ENCODE measurements around the gene JSRP1. TPM values are rescaled to one million over a fixed set of nuclear protein-coding genes. Genes with fewer than 3 reads are reported as not detected.
"Not testable (repeated sequence)": the region's sequence is repeated elsewhere in the genome, so short reads cannot be mapped to it uniquely, and the experiment has no call there.

The JSRP1 gene
- total and polyA plus RNA-seq, 2 donors from 2014 or later = 0.37 to 5.0 TPM

- H3K9ac ChIP-seq (ENCODE audit: low read length in 3 of 3) = no peak overlapping the region
- H3K4me1 ChIP-seq (ENCODE audit: control insufficient read depth in 2 of 3, insufficient read depth in 2 of 3, low read depth in 1 of 3, low read length in 3 of 3) = no peaks in the 10 kb centered on the region
- no peak overlapping the region for H3K4me3 ChIP-seq (ENCODE audit: low read length in 3 of 3)
- H3K36me3 ChIP-seq (ENCODE audit: control insufficient read depth in 2 of 3, insufficient read depth in 3 of 3, low read length in 3 of 3) = no peaks in the 10 kb centered on the region
- no peak for FAIRE-seq
- no peak for TF ChIP-seq CTCF (IDR thresholded peaks at IDR 0.05; ENCODE audit: borderline replicate concordance, extremely low read depth, insufficient read depth)
- intact Hi-C loops (cut with DNase I) = no loop called here
- H3K27ac ChIP-seq (ENCODE audit: low read depth in 2 of 2, low read length in 2 of 2) = no peak overlapping the region
- peaks cover 6% of the 10 kb centered on the region for H3K27me3 ChIP-seq (ENCODE audit: control insufficient read depth, insufficient read depth, low read length)
- DNase-seq = no peak
- no peaks in the 10 kb centered on the region for H3K9me3 ChIP-seq (ENCODE audit: control insufficient read depth in 2 of 3, insufficient read depth in 1 of 3, low read length in 3 of 3)
Measured at GRCh38 chr19:2283835-2284507, 27.8 kb upstream of the JSRP1 start.

GRCh38 chr19:2282862-2283237 is 26.6 kb upstream of the JSRP1 start:
- Histone ChIP-seq H3K36me3 (ENCODE audit: control insufficient read depth in 2 of 3, insufficient read depth in 3 of 3, low read length in 3 of 3) (no peaks in the 10 kb centered on the region), H3K27ac (ENCODE audit: low read depth in 2 of 2, low read length in 2 of 2) (no peak overlapping the region), H3K9me3 (ENCODE audit: control insufficient read depth in 2 of 3, insufficient read depth in 1 of 3, low read length in 3 of 3) (no peaks in the 10 kb centered on the region), H3K4me1 (ENCODE audit: control insufficient read depth in 2 of 3, insufficient read depth in 2 of 3, low read depth in 1 of 3, low read length in 3 of 3) (no peaks in the 10 kb centered on the region), H3K27me3 (ENCODE audit: control insufficient read depth, insufficient read depth, low read length) (no peaks in the 10 kb centered on the region), H3K9ac (ENCODE audit: low read length in 3 of 3) (no peak overlapping the region), H3K4me3 (ENCODE audit: low read length in 3 of 3) (no peak overlapping the region)
- DNase-seq (no peak), FAIRE-seq (no peak)
- TF ChIP-seq CTCF (IDR thresholded peaks at IDR 0.05; ENCODE audit: borderline replicate concordance, extremely low read depth, insufficient read depth) = no peak
- intact Hi-C loops (cut with DNase I) = no loop called here

- DNase-seq (peak in 4 of 5 donors; percentile 57 to 95 (median 76)), FAIRE-seq (no peak)
- H3K9ac ChIP-seq (ENCODE audit: low read length in 3 of 3) = peak within 1 kb of the TSS in 1 of 3 donors; percentile 12
- H3K36me3 ChIP-seq (ENCODE audit: control insufficient read depth in 2 of 3, insufficient read depth in 3 of 3, low read length in 3 of 3) = no peaks in the 10 kb centered on the region
- intact Hi-C loops (cut with DNase I) = no loop called here
- H3K27ac ChIP-seq (ENCODE audit: low read depth in 2 of 2, low read length in 2 of 2) = peak within 1 kb of the TSS in 1 of 2 donors; percentile 36
- no peaks in the 10 kb centered on the region for H3K9me3 ChIP-seq (ENCODE audit: control insufficient read depth in 2 of 3, insufficient read depth in 1 of 3, low read length in 3 of 3)
- TF ChIP-seq CTCF (IDR thresholded peaks at IDR 0.05; ENCODE audit: borderline replicate concordance, extremely low read depth, insufficient read depth) = no peak
- peak within 1 kb of the TSS in 2 of 3 donors; percentile 25 to 29 for H3K4me3 ChIP-seq (ENCODE audit: low read length in 3 of 3)
- H3K27me3 ChIP-seq (ENCODE audit: control insufficient read depth, insufficient read depth, low read length) = no peaks in the 10 kb centered on the region
- no peaks in the 10 kb centered on the region for H3K4me1 ChIP-seq (ENCODE audit: control insufficient read depth in 2 of 3, insufficient read depth in 2 of 3, low read depth in 1 of 3, low read length in 3 of 3)
Measured at GRCh38 chr19:2282062-2282861, 26.0 kb upstream of the JSRP1 start, which contains the start of gene PEAK3. Gene PEAK3 (minus strand): TSS chr19:2282175. CDS start chr19:2280931, 1,244 bp downstream.

GRCh38 chr19:2281265-2282061 is 25.2 kb upstream of the JSRP1 start:
- H3K4me3 ChIP-seq (ENCODE audit: low read length in 3 of 3) = peak overlapping the region in 2 of 3 donors; percentile 25 to 29
- DNase-seq; H3K27ac ChIP-seq (ENCODE audit: low read depth in 2 of 2, low read length in 2 of 2); FAIRE-seq; H3K9me3 ChIP-seq (ENCODE audit: control insufficient read depth in 2 of 3, insufficient read depth in 1 of 3, low read length in 3 of 3); H3K27me3 ChIP-seq (ENCODE audit: control insufficient read depth, insufficient read depth, low read length); intact Hi-C loops (cut with DNase I); H3K36me3 ChIP-seq (ENCODE audit: control insufficient read depth in 2 of 3, insufficient read depth in 3 of 3, low read length in 3 of 3); H3K4me1 ChIP-seq (ENCODE audit: control insufficient read depth in 2 of 3, insufficient read depth in 2 of 3, low read depth in 1 of 3, low read length in 3 of 3): not testable (repeated sequence)
- peak overlapping the region in 1 of 3 donors; percentile 12 for H3K9ac ChIP-seq (ENCODE audit: low read length in 3 of 3)

Data from kidney (tissue), 14 donors.